NCI-H748 (cell line): ENCODE data around the gene CMTM2.
"Not testable (repeated sequence)": the region's sequence is repeated elsewhere in the genome, so short reads cannot be mapped to it uniquely, and the experiment has no call there.

Experiments used
- DNase-seq: peaks from one replicate; lab custom pipeline; 2025; ENCODE audit not compliant: unreplicated experiment; lab: John Stamatoyannopoulos, UW

Gene CMTM2

GRCh38 chr16:66581246-66581952 lies 2.1 kb downstream of the CMTM2 start:
- no peak for DNase-seq

GRCh38 chr16:66585481-66586239 lies 6.4 kb downstream of the CMTM2 start:
- no peak for DNase-seq

DNA sequence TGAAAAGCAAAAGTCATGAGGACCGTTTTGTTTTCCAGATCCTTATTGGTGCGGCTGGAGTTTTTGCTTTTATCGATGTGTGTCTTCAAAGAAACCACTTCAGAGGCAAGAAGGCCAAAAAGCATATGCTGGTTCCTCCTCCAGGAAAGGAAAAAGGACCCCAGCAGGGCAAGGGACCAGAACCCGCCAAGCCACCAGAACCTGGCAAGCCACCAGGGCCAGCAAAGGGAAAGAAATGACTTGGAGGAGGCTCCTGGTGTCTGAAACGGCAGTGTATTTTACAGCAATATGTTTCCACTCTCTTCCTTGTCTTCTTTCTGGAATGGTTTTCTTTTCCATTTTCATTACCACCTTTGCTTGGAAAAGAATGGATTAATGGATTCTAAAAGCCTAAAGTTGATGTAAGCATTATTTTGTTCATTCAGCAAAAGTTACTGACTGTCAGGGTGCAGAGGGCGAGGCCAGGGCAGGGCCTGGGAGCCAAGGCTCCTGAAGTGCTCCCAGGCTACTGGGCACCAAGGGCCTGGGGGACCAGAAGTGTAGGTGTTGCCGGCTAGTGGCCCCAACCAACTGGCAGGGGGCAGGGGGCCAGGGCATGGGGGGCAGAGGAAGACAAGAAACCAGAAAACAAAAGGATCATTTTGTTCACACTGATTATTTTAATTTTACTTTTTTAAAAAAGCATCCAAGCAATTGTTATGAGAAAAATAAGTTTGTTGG lies 8.8 kb downstream of the CMTM2 start:
- no peak for DNase-seq

- no peak for DNase-seq
Observed at GRCh38 chr16:66588981-66589713, 9.9 kb downstream of the CMTM2 start.

GRCh38 chr16:66590322-66590721 lies 11.1 kb downstream of the CMTM2 start:
- DNase-seq: no peak

- DNase-seq: no peak
Observed at GRCh38 chr16:66591018-66591417, 11.8 kb downstream of the CMTM2 start.

- DNase-seq: no peak
Observed at GRCh38 chr16:66592241-66592640, 13.0 kb downstream of the CMTM2 start.

- DNase-seq: no peak
Observed at GRCh38 chr16:66592814-66593213, 13.6 kb downstream of the CMTM2 start.

DNA sequence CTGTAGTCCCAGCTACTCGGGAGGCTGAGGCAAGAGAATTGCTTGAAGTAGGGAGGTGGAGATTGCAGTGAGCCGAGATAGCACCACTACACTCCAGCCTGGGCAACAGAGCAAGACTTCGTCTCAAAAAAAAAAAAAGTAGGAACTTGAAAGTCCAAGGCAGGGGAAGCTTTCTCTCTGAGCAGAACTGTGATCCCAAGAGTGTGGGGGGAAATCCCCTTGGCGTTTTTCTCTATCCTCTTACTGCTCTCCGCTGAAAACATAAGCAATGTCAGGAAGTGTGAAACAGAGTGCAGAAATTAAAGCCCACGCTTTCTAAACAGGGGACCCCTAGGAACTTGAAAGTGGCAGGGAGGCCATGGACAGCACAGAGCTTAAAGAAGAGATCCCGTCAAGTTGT lies 15.5 kb downstream of the CMTM2 start:
- DNase-seq: no peak

DNA sequence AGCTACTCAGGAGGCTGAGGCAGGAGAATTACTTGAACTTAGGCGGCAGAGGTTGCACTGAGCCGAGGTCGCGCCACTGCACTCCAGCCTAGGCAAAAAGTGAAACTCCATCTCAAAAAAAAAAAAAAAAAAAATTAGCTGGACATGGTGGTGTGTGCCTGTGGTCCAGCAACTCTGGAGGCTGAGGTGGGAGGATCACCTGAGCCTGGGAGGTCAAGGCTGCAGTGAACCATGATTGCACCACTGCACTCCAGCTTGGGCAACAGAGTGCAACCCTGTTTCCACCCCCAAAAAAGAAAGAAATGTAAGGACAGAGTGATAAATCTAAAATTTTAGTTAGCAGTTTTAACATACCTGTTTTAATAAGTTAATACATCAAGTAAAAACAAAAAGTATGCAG lies 17.3 kb downstream of the CMTM2 start:
- DNase-seq: not testable (repeated sequence)

DNA sequence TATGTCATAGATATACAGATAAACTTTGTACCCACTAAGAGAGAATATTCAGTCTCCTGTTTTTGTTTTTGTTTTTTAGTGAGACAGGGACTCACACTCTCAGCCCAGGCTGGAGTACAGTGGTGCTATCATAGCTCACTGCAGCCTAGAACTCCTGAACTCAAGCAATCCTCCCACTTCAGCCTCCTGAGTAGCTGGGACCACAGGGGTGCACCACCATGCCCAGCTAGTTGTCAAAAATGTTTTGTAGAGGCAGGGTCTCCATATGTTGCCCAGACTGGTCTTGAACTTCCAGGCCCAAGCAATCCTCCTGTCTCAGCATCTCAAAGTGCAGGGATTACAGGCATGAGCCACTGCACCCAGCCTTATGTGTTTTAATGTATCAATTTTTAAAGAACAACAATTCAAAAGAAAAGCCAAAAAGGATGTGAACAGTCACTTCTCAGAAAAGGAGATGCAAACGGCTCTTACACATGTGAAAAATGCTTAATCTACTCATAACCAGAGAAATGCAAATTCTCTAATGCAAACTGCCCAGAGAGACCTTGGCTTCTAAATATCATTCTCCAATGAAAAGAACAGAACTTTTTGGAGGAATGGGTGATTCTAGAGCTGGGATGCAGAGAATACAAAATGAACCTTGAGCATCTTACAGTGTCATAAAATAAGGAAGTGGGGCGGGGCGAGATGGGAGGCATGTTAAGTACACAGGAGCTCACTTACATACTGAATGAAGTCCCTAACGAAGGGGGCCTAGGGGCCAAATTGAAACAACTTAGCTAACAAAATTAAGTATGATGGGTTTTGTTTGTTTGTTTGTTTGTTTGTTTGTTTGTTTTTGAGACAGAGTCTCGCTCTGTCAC lies 18.0 kb downstream of the CMTM2 start:
- DNase-seq: no peak

DNA sequence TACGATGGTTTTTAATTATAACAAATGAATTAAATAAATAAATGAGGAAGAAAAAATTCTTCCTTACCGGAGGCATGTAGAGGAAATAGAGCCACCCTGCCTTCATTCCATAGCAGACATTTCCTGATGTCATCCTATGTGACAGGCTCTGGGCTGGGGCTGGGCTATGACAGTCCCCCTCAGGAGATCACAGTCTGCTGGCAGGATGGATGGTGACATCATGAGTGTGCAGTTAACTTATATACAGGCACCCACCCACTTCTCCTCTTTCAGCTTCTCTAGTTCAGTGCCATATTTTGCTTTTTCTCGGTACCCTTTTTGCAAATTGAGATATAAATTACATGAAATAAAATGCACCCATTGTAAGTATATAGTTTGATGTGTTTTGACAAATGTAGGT lies 18.8 kb downstream of the CMTM2 start:
- DNase-seq: no peak

- DNase-seq: no peak
Observed at GRCh38 chr16:66599726-66600125, 20.5 kb downstream of the CMTM2 start.

DNA sequence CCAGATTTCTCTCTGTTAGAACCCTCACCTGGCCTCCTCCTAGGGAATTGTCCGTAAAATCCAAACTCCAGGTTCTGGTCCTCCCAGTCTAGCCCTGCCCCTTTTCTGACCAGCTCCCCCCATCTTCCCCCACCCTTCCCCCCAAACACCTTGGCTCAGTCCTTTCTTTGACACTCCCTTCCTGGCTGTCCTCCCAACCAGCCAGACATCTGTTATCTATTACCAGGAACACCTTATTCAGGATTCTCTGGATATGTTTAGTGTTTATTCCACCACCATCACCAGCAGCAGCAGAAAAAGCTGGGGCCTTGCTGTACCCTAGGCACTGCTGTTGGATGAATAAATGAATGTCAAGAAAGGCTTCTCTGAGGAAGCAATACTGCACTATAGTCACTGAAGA lies 21.2 kb downstream of the CMTM2 start:
- DNase-seq: no peak

- no peak for DNase-seq
Observed at GRCh38 chr16:66601471-66601870, 22.2 kb downstream of the CMTM2 start.

- DNase-seq: peak; percentile 64
Observed at GRCh38 chr16:66603537-66604375, 24.5 kb downstream of the CMTM2 start.

DNA sequence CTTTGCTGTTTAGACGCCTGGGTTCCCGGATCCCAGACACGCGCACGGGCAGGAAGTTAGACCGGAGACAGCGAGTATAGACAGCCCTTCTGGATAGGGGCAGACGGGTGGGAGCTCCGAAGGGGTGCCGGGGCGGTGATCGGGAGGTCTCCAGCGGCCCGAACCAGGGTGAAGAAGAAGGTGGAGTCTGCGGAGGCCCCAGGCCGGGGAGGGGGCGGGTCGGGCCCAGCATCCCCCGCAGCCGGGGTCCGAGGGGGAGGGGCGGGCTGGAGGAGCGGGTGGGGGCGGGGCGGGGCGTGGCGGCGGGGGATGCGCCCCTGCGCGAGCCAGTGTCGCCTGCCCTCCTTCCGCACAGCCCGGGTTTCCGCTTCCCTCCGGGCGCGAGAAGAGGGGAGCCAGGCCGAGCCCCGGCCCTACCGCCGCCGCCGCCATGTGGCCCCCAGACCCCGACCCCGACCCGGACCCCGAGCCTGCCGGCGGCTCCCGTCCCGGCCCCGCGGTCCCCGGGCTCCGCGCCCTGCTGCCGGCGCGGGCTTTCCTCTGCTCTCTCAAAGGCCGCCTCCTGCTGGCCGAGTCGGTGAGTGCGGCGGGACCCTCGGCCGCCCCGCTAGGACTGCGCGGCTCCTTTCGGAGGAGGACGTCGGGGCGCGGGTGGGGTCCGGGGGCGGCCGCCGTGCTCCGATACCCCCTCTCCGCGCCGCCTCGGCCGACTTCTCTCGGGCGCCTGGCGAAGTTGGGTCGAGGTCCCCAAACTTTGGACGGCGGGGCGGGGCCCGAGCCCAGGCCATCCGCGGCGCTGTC lies 25.3 kb downstream of the CMTM2 start, which contains the start of gene CMTM3:
CMTM3 (plus strand) TSS at position 329 of the 801 bp plus-strand sequence; CDS start at position 431, 102 bp downstream.
- DNase-seq: peak; percentile 70

- peak; percentile 29 for DNase-seq
Observed at GRCh38 chr16:66605177-66605978, 26.1 kb downstream of the CMTM2 start.
